GM18909 (cell line): ENCODE measurements around the gene FHOD1.

Experiments
- ATAC-seq: cut with Tn5 transposase; IDR thresholded peaks from one replicate; pipeline ENCODE4 v1.9.1; 2021; ENCODE audit warnings: mild to moderate bottlenecking; ENCODE audit not compliant: unreplicated experiment, poor library complexity

The FHOD1 gene

GRCh38 chr16:67252609-67253497 lies 5.6 kb upstream of the FHOD1 start:
- no peak for ATAC-seq

GRCh38 chr16:67250045-67250327 lies 2.7 kb upstream of the FHOD1 start:
- ATAC-seq: no peak

- no peak for ATAC-seq
Observed at GRCh38 chr16:67249178-67250044, 2.1 kb upstream of the FHOD1 start.

GRCh38 chr16:67248401-67249177 lies 1.3 kb upstream of the FHOD1 start, which contains the start of gene SLC9A5:
SLC9A5 (plus strand) TSS chr16:67248979; CDS start chr16:67249015, 36 bp downstream.
- ATAC-seq: no peak

DNA sequence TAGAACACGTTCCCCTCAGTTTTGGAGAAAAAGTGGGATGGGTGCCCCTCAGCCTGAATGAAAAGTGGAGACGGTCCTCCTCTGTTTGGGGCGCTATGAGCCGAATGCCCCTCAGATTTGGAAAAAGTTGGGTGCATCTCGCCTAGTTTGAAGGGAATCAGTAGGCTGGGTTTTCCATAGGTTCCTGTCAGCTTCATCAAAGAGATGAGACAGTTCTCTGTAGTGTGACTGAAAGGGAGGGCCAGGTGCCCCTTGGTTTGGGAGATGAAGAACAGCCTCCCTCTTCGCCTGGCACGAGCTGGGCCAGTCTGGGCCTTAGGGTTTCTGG lies 756 bp upstream of the FHOD1 start:
- ATAC-seq: no peak

DNA sequence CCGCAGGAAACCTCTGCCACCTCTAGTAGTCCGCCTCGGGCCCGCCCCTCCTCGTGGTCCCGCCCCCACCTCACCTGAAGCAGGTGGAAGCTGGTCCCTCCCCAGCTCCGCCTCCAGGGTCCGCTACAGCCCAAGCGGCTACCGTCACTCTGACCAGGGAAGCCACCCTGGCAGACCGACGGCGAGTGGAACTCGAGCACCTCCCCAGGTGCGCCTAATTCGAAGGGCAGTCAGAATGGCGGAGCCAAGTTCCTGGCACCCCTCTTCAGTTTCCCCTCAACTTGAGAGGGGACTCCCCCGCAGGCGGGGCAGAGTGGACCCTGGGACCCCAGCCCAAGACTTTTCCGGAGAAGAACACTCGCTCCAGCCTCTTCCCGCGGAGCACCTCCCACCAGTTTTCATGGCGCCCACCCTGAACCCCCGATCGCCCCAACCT lies 507 bp downstream of the FHOD1 start:
- ATAC-seq: peak; percentile 2

DNA sequence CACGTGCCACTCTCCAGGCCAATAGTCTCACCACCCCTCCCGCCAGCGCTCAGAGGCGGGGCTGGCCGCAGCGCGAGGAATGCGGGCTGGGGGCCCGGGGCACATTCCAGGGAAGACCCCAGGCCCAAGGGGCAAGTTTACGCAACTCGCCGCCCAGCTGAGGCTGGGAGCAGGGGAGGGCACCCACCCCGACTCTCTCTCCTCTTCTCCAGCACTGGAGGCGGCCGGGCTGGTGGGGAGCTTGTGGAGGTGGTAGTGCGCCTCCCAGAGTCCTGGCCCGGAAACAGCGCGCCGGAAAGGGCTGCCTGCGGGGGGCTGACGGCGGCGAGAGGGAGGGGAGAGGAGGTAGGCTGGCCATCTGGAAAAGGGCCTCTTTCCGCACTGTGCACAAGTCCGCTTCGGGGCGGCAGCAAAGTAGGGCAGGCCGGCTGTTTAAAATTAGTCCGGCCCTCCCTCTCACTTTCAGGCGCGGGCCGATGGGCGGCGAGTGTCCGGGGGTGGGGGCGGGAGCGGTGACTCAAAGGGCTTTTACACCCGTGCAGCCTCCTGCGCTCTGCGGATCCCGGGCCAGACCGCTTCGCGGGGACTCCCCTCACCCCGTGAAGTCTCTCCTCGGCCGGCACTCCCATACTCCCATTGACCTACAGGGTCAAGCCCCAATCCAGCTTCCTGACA lies 1.1 kb downstream of the FHOD1 start:
- ATAC-seq: peak; percentile 25

GRCh38 chr16:67245674-67246080 lies 1.6 kb downstream of the FHOD1 start:
- no peak for ATAC-seq

GRCh38 chr16:67245186-67245585 lies 2.1 kb downstream of the FHOD1 start:
- no peak for ATAC-seq

GRCh38 chr16:67244387-67245185 lies 2.7 kb downstream of the FHOD1 start:
- peak; percentile 54 for ATAC-seq

- ATAC-seq: no peak
Observed at GRCh38 chr16:67243481-67243880, 3.8 kb downstream of the FHOD1 start.

GRCh38 chr16:67242138-67242730 lies 5.0 kb downstream of the FHOD1 start:
- no peak for ATAC-seq

DNA sequence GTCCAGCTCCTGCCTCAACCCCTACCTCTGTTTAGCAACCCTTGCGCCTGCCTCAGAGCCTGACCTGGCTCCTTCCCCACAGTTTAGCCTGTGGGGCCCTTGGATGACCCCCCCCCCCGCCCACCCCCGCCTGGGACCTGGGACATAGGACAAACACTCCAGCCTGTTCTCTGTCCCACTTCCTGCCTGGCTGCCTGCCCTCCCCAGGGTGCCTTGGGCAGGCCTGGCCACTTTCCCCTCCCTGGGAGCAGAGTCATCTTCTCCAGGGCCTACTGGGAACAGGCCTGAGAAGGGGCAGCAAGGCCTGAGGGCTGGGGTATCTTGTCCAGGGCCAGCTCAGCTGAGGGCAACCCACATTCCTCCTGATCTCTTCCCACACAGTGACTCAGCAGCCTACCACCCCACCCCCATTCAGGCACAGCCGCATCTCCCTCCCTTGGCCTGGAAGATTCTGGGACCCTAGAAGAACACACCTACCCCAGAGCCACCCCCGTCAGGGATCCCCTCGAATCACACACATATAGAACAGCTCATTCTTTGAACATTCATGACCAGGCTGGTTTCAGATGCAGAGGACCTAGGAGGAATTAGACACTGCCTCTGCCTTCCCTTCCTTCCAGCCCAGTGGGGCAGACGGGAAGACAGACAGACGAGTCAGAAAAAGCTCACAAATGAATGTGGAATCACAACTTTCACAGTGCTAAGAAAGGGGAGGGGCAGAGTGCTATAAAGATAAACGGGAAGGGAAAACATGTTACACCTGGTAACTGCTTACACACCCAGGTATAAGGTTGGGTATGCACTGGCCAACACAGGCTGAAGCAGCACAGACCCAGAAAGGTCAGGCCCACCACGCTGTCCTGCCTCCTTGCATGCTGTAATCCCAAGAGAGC lies 6.0 kb downstream of the FHOD1 start:
- no peak for ATAC-seq

DNA sequence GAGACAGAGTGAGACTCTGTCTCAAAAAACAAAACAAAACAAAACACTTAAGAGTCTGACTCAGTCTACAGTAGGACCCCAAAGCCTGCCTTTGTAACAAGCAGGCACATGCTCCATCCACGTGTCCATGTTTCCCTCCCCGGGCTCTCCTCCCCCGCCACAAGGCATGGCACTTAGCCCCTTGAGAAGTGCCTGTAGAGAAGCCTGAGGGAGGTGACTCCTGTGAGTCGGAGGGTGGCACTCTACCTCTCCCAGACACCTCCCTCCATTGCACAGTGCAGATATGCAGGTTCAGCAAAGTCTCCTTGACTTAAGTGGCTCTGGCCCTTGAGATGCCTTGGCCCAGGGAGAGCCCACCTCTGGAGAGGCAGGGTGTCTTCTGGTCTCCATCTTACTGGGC lies 6.8 kb downstream of the FHOD1 start:
- no peak for ATAC-seq

DNA sequence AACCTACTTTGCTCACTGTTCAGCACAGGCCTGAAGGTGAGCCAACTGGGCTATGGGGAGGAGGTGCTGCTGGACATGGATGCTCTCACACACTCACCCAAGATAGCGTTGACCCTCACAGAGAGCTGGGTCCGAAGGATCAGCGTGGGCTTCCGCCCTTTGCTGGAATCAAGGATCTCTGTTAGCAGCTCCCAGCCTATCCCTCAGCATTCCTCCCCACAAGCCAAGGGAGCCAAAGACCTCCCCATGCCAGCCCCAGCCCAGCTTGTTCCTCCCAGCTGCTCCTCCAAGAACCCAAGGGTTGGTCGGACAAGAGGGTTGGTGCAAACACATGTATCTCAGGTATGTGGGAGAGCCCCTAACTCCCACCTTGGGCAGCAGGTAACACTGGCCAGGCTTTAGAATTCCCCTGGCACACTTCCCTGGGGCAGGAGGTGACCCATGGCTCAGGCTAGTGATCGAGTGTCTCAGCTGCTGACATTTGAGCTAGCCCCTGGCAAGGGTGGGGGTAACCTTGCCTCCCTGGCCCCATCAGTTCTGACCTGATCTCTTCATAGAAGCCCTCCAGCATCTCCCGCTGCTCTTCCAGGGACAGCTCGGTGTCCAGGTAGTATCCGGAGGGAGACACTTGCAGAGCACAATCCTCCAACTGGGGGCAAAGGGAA lies 8.3 kb downstream of the FHOD1 start:
- ATAC-seq: no peak

DNA sequence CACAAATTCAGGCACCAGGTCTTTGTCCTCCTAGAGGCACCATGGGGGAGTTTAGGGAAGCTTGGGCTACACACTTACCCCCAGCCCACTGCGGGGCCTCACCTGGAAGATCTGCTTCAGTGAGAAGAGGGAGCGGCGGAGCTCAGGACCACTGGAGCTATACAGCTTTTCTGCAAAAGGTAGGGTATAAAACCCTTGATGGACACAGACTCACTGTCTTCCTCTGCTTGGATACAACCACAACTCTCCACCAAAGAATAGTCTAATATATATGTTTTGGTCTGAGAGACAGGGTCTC lies 9.1 kb downstream of the FHOD1 start:
- ATAC-seq: no peak

DNA sequence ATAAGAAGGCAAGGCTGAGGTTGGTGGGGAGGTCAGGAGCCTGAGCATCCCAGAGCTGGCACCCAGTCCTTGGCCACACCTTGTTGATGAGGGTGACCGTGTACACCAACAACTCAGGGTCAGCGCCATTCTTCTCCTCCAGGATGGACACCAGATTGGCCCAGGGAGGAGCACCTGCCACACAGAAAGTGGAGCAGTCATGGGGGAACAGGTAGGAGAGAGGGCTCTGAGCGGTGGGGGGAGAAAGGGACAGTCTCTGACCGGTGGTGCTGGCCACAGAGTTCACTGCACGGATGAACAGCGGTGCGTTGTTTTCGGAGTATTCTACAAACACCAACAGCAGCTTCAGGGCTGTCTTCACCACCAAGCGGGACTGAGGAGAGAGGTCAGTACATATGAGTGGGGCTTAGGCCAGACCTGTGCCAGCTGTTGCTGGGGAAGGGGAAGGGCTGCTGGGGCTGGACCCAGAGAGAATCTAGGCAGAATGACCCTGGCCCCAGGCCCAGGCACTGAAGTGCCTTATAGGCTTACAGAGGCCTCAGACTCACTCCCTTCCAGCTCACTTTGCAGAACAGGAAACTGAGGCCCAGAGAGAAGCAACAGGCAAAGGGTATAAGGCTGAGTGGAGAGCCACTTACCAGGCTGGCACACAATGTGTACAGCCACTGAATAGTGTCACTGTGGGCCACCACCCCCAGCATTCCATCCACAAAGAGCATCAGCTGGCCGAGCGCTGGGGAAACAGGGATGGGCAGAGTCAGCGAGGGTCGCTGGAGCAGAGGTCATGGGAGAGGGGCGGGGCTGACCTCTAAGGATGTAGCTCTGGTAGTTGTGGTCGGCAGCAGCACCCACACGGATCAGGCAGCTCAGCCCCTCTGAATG lies 9.6 kb downstream of the FHOD1 start:
- no peak for ATAC-seq
